Keratinocyte (primary cell): ENCODE data around the gene SEC16A. TPM values are rescaled to one million over a fixed set of nuclear protein-coding genes. Genes with fewer than 3 reads are reported as not detected.

ENCODE experiments used
- DNase-seq: peaks from one replicate; pipeline ENCODE4 v3.0.0-alpha.2; 2011; ENCODE audit warnings: low read depth, missing footprints, low spot score
- FAIRE-seq: peaks from 2 replicates; lab custom pipeline; 2011; peaks lifted over from hg19 to GRCh38; lab: Jason Lieb, UNC
- H2AFZ ChIP-seq: 2 replicates; pipeline ENCODE4 v1.6.0; 2012; ENCODE audit warnings: low read length, control low read depth, inconsistent platforms; ENCODE audit not compliant: control insufficient read depth
- H3K27ac ChIP-seq: 2 replicates; pipeline ENCODE4 v1.5.1; 2011; ENCODE audit warnings: low read length; ENCODE audit not compliant: control insufficient read depth, insufficient read depth
- H3K27me3 ChIP-seq: 3 replicates; pipeline ENCODE4 v1.6.0; 2011; ENCODE audit warnings: low read length; ENCODE audit not compliant: control insufficient read depth, insufficient read depth; ENCODE audit errors: extremely low read depth
- H3K36me3 ChIP-seq, 2 experiments: 2 replicates in 1 of 2; 3 replicates in 1 of 2; pipeline ENCODE4 v1.5.1; 2011; ENCODE audit warnings: low read length in 2 of 2, mild to moderate bottlenecking in 1 of 2; ENCODE audit not compliant: control insufficient read depth in 2 of 2, insufficient read depth in 2 of 2; ENCODE audit errors: extremely low read depth in 1 of 2
- H3K4me1 ChIP-seq: 3 replicates; pipeline ENCODE4 v1.5.1; 2011; ENCODE audit warnings: low read length; ENCODE audit not compliant: control insufficient read depth, insufficient read depth; ENCODE audit errors: extremely low read depth
- H3K4me2 ChIP-seq: 3 replicates; pipeline ENCODE4 v1.6.0; 2011; ENCODE audit warnings: low read depth, low read length; ENCODE audit not compliant: control insufficient read depth, insufficient read depth; ENCODE audit errors: extremely low read depth
- H3K4me3 ChIP-seq, 3 experiments: fragments of 200-600 bp in 1 of 3; sonication (generic) in 1 of 3; 2 replicates in 2 of 3; 3 replicates in 1 of 3; pipeline ENCODE4 v1.5.1; 2011 to 2016; ENCODE audit warnings: low read length in 3 of 3, mild to moderate bottlenecking in 3 of 3, control low read depth in 2 of 3, inconsistent platforms in 1 of 3, low read depth in 1 of 3, mixed read lengths in 1 of 3, mixed run types in 1 of 3, moderate library complexity in 1 of 3; ENCODE audit not compliant: control insufficient read depth in 2 of 3, insufficient read depth in 2 of 3; ENCODE audit errors: extremely low read depth in 1 of 3
- H3K79me2 ChIP-seq: 2 replicates; pipeline ENCODE4 v1.6.0; 2012; ENCODE audit warnings: low read length; ENCODE audit not compliant: control insufficient read depth, insufficient read depth
- H3K9ac ChIP-seq: 3 replicates; pipeline ENCODE4 v1.6.0; 2011; ENCODE audit warnings: low read length; ENCODE audit not compliant: control insufficient read depth, insufficient read depth; ENCODE audit errors: extremely low read depth
- H3K9me1 ChIP-seq: 3 replicates; pipeline ENCODE4 v1.6.0; 2011; ENCODE audit warnings: low read length; ENCODE audit not compliant: control insufficient read depth, insufficient read depth; ENCODE audit errors: extremely low read depth
- H3K9me3 ChIP-seq: 2 replicates; pipeline ENCODE4 v1.5.1; 2012; ENCODE audit warnings: low read depth, low read length; ENCODE audit not compliant: control insufficient read depth
- H4K20me1 ChIP-seq: 3 replicates; pipeline ENCODE4 v1.6.0; 2011; ENCODE audit warnings: low read length; ENCODE audit not compliant: control insufficient read depth, insufficient read depth; ENCODE audit errors: extremely low read depth
- EZH2 ChIP-seq: IDR thresholded peaks from one replicate; pipeline ENCODE4 v1.6.1; 2012; ENCODE audit warnings: inconsistent platforms, mild to moderate bottlenecking, low read length, moderate library complexity
- dilution Hi-C: fragments of 300-500 bp; cut with MboI; formaldehyde crosslinking; loops from one replicate; pipeline ENCODE4 v1.7.0; 2020; ENCODE audit warnings: low sequenced_read_pairs; ENCODE audit not compliant: extremely low pct_ligation_motif_present
- polyA plus RNA-seq, 5 experiments: library from polyadenylated mRNA; depleted of rRNA in 3 of 5; stranded (reverse) in 3 of 5; stranded (forward) in 1 of 5; unstranded in 1 of 5; fragments of >200 nt; gene quantifications; 1 replicate in 1 of 5; 2 replicates in 3 of 5; 3 replicates in 1 of 5; pipeline versions ENCODE4 v1.2.1 to v1.2.3, GENCODE V29; 2011 to 2012; ENCODE audit warnings: missing spikeins in 2 of 5, low read depth in 1 of 5, low replicate concordance in 1 of 5
- TF ChIP-seq, protein P1 (sequence below), 3 experiments: IDR thresholded peaks in 1 of 3; conservative IDR thresholded peaks in 1 of 3; optimal IDR thresholded peaks in 1 of 3; 2 replicates in 2 of 3; 3 replicates in 1 of 3; pipeline versions ENCODE3 to v1.5.1; 2011; ENCODE audit warnings: low read length in 3 of 3, mild to moderate bottlenecking in 3 of 3, moderate library complexity in 2 of 3, control low read depth in 1 of 3, inconsistent platforms in 1 of 3; ENCODE audit not compliant: insufficient read depth in 2 of 3; ENCODE audit errors: extremely low read depth in 1 of 3

SEC16A gene
- polyA plus RNA-seq, 1 donor (not counting 4 experiments of a cell fraction or from before 2014, with no cell fraction given) = 15.8 TPM

DNA sequence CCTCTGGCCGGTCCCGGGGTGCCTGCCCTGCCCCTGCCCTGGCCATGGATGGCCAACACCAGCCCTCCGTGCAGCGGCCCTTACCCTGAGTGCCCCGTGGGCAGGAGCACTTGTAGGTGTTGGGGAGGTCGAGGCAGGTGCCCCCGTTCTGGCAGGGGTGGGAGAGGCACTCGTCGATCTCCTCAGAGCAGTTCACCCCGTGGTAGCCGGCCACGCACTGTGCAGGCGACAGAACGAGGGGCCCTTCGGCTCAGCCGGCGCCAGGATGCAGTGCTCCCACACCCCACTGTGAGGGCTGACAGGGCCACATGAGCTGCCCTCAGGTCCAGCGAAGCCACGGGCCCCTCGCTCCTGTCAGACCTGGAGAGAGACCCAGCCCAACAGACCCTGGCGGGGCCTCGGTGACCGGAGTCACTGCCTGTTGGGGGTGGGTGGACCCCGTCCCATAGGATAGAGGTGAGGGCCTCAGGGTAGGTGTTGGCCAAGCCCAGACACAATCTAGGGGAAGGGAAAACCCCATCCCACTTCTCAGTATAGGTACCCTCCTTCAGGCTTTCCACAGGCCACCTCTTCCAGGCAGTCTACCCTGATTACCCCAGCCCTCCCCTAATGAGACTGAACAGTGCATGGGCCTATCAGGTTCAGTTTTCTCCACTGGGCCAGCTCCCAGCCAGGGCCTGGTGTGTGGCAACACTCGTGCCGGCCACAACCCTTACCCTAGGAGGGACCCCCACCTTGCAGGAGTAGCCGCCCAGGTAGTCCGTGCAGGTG, 24.6 kb upstream of the SEC16A start:
- Histone ChIP-seq H3K9me1 (no peaks in the 10 kb centered on the region), H4K20me1 (peaks cover 6% of the 10 kb centered on the region), H3K4me1 (no peaks in the 10 kb centered on the region), H3K4me2 (no peak overlapping the region), H3K79me2 (peaks cover 8% of the 10 kb centered on the region), H3K27ac (no peak overlapping the region), H3K9me3 (no peaks in the 10 kb centered on the region), H3K36me3 (peaks cover 63 to 68% of the 10 kb centered on the region in 2 experiments), H3K27me3 (no peaks in the 10 kb centered on the region), H3K4me3 (no peak overlapping the region), H3K9ac (no peak overlapping the region), H2AFZ (no peak overlapping the region)
- FAIRE-seq (no peak), DNase-seq (no peak)
- dilution Hi-C loops = no loop called here
- TF ChIP-seq, protein P1, sequence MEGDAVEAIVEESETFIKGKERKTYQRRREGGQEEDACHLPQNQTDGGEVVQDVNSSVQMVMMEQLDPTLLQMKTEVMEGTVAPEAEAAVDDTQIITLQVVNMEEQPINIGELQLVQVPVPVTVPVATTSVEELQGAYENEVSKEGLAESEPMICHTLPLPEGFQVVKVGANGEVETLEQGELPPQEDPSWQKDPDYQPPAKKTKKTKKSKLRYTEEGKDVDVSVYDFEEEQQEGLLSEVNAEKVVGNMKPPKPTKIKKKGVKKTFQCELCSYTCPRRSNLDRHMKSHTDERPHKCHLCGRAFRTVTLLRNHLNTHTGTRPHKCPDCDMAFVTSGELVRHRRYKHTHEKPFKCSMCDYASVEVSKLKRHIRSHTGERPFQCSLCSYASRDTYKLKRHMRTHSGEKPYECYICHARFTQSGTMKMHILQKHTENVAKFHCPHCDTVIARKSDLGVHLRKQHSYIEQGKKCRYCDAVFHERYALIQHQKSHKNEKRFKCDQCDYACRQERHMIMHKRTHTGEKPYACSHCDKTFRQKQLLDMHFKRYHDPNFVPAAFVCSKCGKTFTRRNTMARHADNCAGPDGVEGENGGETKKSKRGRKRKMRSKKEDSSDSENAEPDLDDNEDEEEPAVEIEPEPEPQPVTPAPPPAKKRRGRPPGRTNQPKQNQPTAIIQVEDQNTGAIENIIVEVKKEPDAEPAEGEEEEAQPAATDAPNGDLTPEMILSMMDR (optimal IDR thresholded peaks at IDR 0.05 in 1 of 3, IDR thresholded peaks at IDR 0.05 in 1 of 3, conservative IDR thresholded peaks at IDR 0.05 in 1 of 3; ENCODE audit: extremely low read depth in 1 of 3, insufficient read depth in 2 of 3, low read length in 3 of 3) = no peak
- TF ChIP-seq EZH2 = no peak

DNA sequence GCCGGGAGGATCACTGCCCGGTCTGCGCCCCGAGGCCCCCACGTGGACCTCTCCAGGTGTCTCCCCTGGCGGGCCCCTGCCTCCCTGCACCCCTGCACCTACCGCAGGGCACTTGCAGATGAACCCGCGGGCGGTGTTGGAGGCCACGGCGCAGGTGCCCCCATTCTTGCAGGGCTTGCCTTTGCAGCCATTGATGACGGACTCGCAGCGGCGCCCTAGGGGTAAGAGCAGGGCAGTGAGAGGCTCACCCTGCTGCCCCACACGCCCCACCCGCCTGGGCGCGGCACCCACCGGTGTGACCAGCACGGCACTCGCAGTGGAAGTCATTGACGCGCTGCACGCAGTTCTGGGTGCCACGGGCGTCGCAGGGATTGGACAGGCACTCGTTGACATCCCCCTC, 23.6 kb upstream of the SEC16A start:
- FAIRE-seq (no peak), DNase-seq (no peak)
- Histone ChIP-seq H3K4me3 (no peak overlapping the region), H3K36me3 (peaks cover 55 to 62% of the 10 kb centered on the region in 2 experiments), H4K20me1 (peaks cover 6% of the 10 kb centered on the region), H3K9me3 (no peaks in the 10 kb centered on the region), H3K27ac (no peak overlapping the region), H3K4me1 (no peaks in the 10 kb centered on the region), H3K79me2 (peaks cover 5% of the 10 kb centered on the region), H3K9me1 (no peaks in the 10 kb centered on the region), H3K9ac (no peak overlapping the region), H3K27me3 (no peaks in the 10 kb centered on the region), H2AFZ (no peak overlapping the region), H3K4me2 (no peak overlapping the region)
- TF ChIP-seq, protein P1 (optimal IDR thresholded peaks at IDR 0.05 in 1 of 3, IDR thresholded peaks at IDR 0.05 in 1 of 3, conservative IDR thresholded peaks at IDR 0.05 in 1 of 3; ENCODE audit: extremely low read depth in 1 of 3, insufficient read depth in 2 of 3, low read length in 3 of 3) = no peak
- dilution Hi-C loops = no loop called here
